ENCODE data around the gene EIF4E. TPM values are rescaled to one million over a fixed set of nuclear protein-coding genes. Genes with fewer than 3 reads are reported as not detected.
"Not testable (repeated sequence)": the region's sequence is repeated elsewhere in the genome, so short reads cannot be mapped to it uniquely, and the experiment has no call there.

Gene EIF4E
- total RNA-seq, 1 donor, result 241 TPM

GRCh38 chr4:98861100-98861884, 67.6 kb downstream of the EIF4E start:
- DNase-seq (ENCODE audit: low read depth), result no peak
- TF ChIP-seq CTCF (IDR thresholded peaks at IDR 0.05; ENCODE audit: insufficient read depth, low read depth, low read length), result no peak
- H3K4me3 ChIP-seq (ENCODE audit: low read depth, low read length), result no peak overlapping the region

- no peak overlapping the region for H3K4me3 ChIP-seq (ENCODE audit: low read depth, low read length)
- peak; percentile 62 for DNase-seq (ENCODE audit: low read depth)
- no peak for TF ChIP-seq CTCF (IDR thresholded peaks at IDR 0.05; ENCODE audit: insufficient read depth, low read depth, low read length)
Measured at GRCh38 chr4:98851806-98852205, 77.1 kb downstream of the EIF4E start.

GRCh38 chr4:98850937-98851336, 78.0 kb downstream of the EIF4E start:
- no peak overlapping the region for H3K4me3 ChIP-seq (ENCODE audit: low read depth, low read length)
- TF ChIP-seq CTCF (IDR thresholded peaks at IDR 0.05; ENCODE audit: insufficient read depth, low read depth, low read length), result no peak
- no peak for DNase-seq (ENCODE audit: low read depth)

- TF ChIP-seq CTCF (IDR thresholded peaks at IDR 0.05; ENCODE audit: insufficient read depth, low read depth, low read length), result no peak
- no peak overlapping the region for H3K4me3 ChIP-seq (ENCODE audit: low read depth, low read length)
- no peak for DNase-seq (ENCODE audit: low read depth)
Measured at GRCh38 chr4:98848448-98848847, 80.5 kb downstream of the EIF4E start.

- TF ChIP-seq CTCF (IDR thresholded peaks at IDR 0.05; ENCODE audit: insufficient read depth, low read depth, low read length), result no peak
- no peak overlapping the region for H3K4me3 ChIP-seq (ENCODE audit: low read depth, low read length)
Measured at GRCh38 chr4:98845960-98846359, 83.0 kb downstream of the EIF4E start.

GRCh38 chr4:98842917-98843316, 86.0 kb downstream of the EIF4E start:
- not testable (repeated sequence) for DNase-seq (ENCODE audit: low read depth); H3K4me3 ChIP-seq (ENCODE audit: low read depth, low read length)

More at GRCh38 chr4:98845960-98846359, 83.0 kb downstream of the EIF4E start:
- DNase-seq (ENCODE audit: low read depth), result no peak

- TF ChIP-seq CTCF (IDR thresholded peaks at IDR 0.05; ENCODE audit: insufficient read depth, low read depth, low read length), result no peak
- no peak overlapping the region for H3K4me3 ChIP-seq (ENCODE audit: low read depth, low read length)
- peak; percentile 19 for DNase-seq (ENCODE audit: low read depth)
Measured at GRCh38 chr4:98838977-98839618, 89.8 kb downstream of the EIF4E start.

Measured in fibroblast of villous mesenchyme (primary cell).